HG02678 (cell line): ENCODE data around the gene PRAC2.

Experiments used
- ATAC-seq: cut with Tn5 transposase; IDR thresholded peaks from one replicate; pipeline ENCODE4 v1.9.1; 2021; ENCODE audit warnings: mild to moderate bottlenecking, moderate library complexity; ENCODE audit not compliant: unreplicated experiment

The PRAC2 gene

DNA sequence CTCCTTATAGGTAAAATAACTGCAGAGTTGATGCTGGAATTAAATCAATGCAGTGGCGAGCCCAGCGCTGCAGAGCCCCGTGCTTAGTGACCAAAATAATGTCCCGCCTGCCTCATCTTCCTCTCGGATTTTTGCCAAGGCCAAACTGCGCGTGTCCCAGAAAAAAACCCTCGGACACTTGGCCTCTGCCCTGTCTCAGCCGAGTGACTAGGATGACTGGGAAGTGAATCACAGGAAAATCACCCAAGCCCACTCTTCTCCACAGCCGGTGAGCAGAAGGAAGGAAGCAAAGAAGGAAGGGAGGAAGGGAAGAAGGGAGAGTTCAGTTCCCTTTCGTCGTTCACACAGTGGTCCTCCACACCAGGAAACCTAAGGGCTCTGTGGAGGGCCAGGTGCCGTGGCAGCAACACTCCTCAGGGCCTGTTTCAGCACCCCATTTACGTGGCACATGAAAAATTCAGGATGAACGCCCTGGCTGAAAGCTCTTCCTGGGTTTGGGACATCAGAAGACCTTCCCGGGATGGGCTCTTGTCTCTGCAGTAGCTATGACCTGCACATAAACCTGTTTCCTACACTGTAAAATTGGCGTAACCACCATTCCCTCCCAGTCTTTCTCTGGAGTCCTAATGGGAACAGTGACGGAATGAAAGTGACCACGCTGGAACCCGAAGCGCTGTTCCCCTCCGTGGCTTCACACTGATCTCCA is 31.0 kb downstream of the PRAC2 start:
- no peak for ATAC-seq

GRCh38 chr17:48754500-48755261 is 31.7 kb downstream of the PRAC2 start:
- no peak for ATAC-seq

- no peak for ATAC-seq
Observed at GRCh38 chr17:48755356-48755755, 32.4 kb downstream of the PRAC2 start.

DNA sequence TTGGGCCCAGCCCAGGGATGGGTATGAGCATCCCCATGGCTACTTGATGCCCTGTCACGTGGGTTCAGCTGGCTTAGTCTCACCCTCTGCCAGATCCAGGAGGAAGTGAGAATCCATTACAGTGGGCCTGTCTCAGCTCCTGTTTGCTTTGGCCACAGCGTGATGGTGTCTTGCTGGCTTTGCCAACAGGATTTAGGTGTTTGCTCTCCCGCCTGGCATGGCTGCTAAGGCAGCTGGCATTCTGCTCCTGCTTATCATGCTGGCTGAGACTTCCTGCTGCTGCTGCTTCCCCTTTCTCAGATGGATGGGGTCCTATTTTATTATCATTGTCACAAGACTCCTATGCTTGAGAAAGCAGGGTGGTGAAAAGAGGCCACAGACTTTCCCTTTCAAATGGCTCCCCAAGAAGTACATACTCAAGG is 33.9 kb downstream of the PRAC2 start:
- ATAC-seq, result no peak

- no peak for ATAC-seq
Observed at GRCh38 chr17:48757524-48757961, 34.6 kb downstream of the PRAC2 start.

GRCh38 chr17:48759288-48759687 is 36.3 kb downstream of the PRAC2 start:
- no peak for ATAC-seq

- ATAC-seq, result no peak
Observed at GRCh38 chr17:48760411-48760810, 37.4 kb downstream of the PRAC2 start.

GRCh38 chr17:48761114-48761513 is 38.1 kb downstream of the PRAC2 start:
- ATAC-seq, result no peak

GRCh38 chr17:48767263-48767774 is 44.3 kb downstream of the PRAC2 start:
- no peak for ATAC-seq

GRCh38 chr17:48769009-48769675 is 46.2 kb downstream of the PRAC2 start:
- ATAC-seq, result no peak

DNA sequence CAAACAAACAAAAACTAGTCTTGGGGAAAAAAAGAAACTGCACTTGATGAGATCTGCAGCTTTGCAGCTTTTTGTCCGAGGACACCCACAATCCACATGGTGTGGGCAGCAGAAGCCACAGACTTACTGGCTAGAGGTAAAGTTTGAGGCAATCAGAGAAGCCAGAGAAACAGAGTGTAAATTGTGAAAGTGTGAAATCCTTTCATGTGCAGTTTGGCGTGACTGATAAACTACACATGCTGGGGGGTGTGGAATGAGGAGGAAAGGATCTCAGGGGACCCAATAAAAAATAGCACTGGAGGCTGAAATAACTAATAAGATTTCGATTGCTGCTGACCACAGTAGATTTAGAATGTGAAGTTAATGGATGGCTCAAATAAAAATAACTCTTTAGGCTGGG is 48.0 kb downstream of the PRAC2 start:
- no peak for ATAC-seq

DNA sequence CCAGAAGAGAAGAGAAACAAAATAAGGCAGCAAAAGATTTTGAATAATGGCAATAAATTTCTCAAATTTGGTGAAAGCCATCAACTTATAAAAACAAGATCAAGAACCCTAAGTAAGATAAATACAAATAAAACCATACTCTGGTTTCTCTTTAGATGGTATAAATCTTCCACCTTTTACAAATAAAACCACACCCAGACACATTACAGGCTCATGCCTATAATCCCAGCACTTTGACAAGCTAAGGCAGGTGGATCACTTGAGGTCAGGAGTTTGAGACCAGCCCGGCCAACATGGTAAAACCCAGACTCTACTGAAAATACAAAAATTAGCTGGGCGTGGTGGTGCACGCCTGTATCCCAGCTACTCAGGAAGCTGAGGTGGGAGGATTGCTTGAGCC is 50.3 kb downstream of the PRAC2 start:
- no peak for ATAC-seq
